ENCODE results near the gene GPRC5D.

GPRC5D gene

DNA sequence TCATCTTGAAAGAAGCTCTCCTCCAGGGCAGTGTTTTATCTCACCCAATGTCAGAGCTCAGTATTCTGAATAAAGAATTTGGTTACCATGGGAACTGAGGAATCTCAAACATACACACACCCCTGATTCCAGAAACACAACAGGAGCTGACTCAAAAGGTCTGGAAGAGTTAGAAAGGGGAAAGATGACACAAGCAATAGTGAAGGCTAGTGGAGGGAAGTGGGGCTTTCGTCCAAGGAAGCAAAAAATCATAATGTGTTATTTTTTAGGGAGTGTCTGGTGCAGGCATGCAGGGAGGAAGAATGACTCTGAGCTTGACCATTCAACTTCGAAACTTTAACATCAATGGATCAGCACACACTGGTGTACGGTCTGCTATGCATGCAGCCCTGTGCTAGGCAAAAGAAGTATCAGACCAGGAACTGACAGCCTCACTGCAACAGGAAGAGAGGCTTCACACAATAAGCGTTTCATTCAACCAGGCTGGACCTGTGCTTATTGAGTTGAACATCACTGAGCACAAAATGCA lies 27.8 kb upstream of the GPRC5D start:
- no peak for DNase-seq (ENCODE audit: low read depth in 3 of 3)

GRCh38 chr12:12979126-12979525 lies 27.2 kb upstream of the GPRC5D start:
- no peak for DNase-seq (ENCODE audit: low read depth in 3 of 3)

DNA sequence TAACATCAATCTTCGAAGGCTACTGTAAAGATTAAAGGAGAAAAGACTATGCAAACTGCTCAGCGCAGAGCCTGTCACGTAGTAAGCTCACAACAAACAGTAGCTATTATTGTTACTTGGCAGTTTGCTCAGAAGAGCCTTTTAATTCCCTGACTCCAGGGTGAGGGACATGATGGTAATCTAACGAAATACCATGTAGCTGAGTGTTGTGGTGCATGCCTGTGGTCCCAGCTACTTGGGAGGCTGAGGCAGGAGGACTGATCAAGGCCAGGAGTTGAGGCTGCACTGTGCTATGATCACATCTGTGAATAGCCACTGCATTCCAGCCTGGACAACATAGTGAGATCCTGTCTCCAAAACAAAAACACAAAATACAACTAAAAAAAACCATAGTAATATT lies 25.3 kb upstream of the GPRC5D start:
- no peak for DNase-seq (ENCODE audit: low read depth in 3 of 3)

DNA sequence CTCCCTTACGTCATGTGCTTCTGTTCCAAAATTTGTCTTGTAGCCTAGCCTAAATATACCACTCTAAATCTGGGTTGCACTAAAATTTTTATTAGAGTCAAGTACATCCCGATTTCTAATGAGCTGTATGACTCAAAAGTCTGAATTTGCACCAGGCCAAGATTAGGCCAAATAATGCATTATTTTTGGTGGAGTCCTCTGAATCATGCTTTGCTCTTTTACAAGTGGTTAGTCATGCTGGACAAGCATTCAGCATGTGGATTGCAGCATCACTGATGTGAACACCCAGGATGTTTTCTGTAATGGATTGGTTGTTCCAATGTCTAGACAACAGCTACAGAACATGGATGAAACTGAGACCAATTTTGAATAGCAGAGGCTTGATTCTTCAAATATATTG lies 24.4 kb upstream of the GPRC5D start:
- DNase-seq (ENCODE audit: low read depth in 3 of 3) = no peak

- DNase-seq (ENCODE audit: low read depth in 3 of 3) = no peak
Observed at GRCh38 chr12:12975322-12976077, 23.5 kb upstream of the GPRC5D start.

DNA sequence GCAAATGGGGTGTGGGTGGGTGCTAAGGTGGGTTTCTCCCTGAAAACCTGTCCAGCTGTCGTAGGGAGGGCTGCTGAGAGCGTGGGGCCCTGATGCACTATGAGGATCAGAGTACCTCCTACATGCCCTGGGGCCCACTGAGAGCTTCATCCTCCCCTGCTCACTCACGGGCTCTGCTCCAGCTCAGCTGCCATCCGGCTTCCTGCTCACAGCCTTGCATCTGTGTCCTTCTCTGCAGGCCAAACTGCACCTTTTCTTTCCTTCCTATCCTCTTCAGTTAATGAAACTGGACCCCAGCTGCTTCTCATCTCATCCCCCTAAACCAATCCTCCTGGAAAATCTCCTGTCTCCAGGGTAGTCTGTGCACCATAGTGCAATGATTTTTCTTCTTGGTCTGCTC lies 22.2 kb upstream of the GPRC5D start:
- DNase-seq (ENCODE audit: low read depth in 3 of 3) = no peak

- no peak for DNase-seq (ENCODE audit: low read depth in 3 of 3)
Observed at GRCh38 chr12:12973019-12973418, 21.0 kb upstream of the GPRC5D start.

GRCh38 chr12:12965836-12966235 lies 13.9 kb upstream of the GPRC5D start:
- no peak for DNase-seq (ENCODE audit: low read depth in 3 of 3)

DNA sequence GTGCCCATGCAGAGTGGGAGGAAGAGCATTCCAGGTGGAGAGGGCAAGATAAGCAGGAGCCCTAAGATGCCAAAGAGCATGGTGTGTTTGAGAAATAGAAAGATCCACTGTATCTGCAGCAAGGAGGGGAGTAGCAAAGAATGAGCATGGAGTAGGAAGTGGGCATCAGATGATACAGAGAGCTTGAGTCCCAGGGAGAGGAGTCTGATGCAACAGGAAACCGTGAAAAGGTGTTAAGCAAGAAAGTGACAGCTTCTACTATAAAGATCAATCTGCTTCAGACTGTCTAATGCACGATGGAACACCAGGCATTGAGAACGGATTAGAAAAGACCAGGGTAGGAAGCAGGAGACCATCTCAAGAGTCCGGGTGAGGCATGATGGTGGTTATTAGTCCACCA lies 12.3 kb upstream of the GPRC5D start:
- no peak for DNase-seq (ENCODE audit: low read depth in 3 of 3)

GRCh38 chr12:12960639-12961209 lies 8.8 kb upstream of the GPRC5D start:
- no peak for DNase-seq (ENCODE audit: low read depth in 3 of 3)

GRCh38 chr12:12958886-12959285 lies 6.9 kb upstream of the GPRC5D start:
- DNase-seq (ENCODE audit: low read depth in 3 of 3) = no peak

GRCh38 chr12:12954878-12955625 lies 3.1 kb upstream of the GPRC5D start:
- DNase-seq (ENCODE audit: low read depth in 3 of 3) = no peak

DNA sequence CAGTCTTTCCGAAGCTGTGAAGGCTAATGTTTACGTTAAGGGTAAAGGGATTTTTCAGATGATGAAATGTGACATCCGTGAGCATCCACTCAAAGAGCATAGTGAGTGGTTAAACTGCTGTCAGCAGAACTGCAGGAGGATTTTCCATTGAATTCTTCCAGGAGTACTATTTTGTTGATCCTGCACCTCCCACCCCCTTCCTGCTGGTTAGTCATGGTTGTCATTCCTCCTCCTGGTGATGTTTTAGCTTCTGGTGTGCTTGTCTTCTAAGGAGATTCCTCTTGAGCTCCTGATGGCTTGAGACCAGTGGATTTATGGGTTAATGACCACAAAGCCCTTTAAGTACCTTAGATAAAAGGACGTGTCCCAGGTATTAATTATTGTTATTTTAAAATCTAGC lies 2.4 kb upstream of the GPRC5D start:
- DNase-seq (ENCODE audit: low read depth in 3 of 3) = no peak

- no peak for DNase-seq (ENCODE audit: low read depth in 3 of 3)
Observed at GRCh38 chr12:12951504-12951903, 466 bp downstream of the GPRC5D start.

DNA sequence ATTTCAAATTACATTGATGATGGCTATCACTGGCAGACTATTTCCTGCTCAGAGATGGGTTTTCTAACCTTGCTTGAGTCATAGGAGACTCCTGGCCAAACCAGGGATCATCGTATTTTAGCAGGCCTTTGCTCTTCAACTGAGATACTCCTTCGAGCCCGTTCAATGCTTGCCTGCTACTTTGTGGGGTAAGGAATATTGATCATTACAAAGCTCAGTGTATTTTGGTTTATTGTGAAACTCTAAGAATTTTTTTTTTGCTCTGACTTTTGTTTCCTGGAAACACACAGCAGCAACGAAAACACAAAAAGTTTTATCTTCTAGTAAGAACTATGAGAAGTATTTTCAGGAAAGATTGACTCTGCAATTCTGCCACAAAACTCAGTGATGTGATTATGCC lies 4.1 kb downstream of the GPRC5D start:
- DNase-seq (ENCODE audit: low read depth in 3 of 3) = no peak

GRCh38 chr12:12946686-12947355 lies 5.1 kb downstream of the GPRC5D start:
- no peak for DNase-seq (ENCODE audit: low read depth in 3 of 3)

GRCh38 chr12:12945591-12945990 lies 6.4 kb downstream of the GPRC5D start:
- no peak for DNase-seq (ENCODE audit: low read depth in 3 of 3)

DNA sequence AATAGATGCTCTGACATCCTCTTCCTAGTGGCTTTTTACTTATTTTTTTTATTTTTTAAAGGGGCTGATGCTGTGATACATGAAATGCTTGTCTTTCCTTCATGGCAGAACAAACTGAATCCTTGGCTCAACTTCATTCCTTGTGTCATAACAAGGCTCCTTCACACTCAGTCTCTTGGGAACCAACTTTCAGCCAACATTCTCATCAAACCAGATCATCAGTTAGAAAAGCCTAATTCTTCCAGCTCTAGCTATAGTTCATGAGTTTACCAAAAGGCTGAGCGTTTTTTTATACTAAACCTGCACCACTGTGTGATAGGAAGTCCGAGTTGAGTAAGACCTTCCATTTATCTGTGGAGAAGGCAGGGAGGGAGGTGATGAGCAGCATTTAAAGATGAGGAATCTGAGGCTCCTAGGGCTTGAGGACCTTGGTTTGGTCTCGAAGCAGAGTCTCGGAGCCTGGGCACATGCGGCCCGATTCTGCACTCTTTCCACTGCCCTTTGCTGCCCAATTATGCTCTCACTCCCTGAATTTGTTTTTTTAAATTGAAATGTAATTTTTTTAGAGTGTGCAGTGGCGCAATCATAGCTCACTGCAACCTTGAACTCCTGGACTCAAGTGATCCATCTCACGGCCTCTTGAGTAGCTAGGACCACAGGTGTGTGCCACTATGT lies 8.2 kb downstream of the GPRC5D start:
- no peak for DNase-seq (ENCODE audit: low read depth in 3 of 3)

GRCh38 chr12:12941450-12942350 lies 10.3 kb downstream of the GPRC5D start:
- no peak for DNase-seq (ENCODE audit: low read depth in 3 of 3)

GRCh38 chr12:12939888-12940287 lies 12.1 kb downstream of the GPRC5D start:
- no peak for DNase-seq (ENCODE audit: low read depth in 3 of 3)

GRCh38 chr12:12938541-12938940 lies 13.4 kb downstream of the GPRC5D start:
- DNase-seq (ENCODE audit: low read depth in 3 of 3) = no peak
